DND-41 (cell line): ENCODE measurements around the gene CES4A.
"Not testable (repeated sequence)": the region's sequence is repeated elsewhere in the genome, so short reads cannot be mapped to it uniquely, and the experiment has no call there.

Experiments
- CTCF ChIP-seq: IDR thresholded peaks from 2 replicates; pipeline ENCODE4 v1.5.1; 2012; ENCODE audit warnings: borderline replicate concordance, low read length, moderate library complexity, mild to moderate bottlenecking; ENCODE audit not compliant: poor library complexity, severe bottlenecking; ENCODE audit errors: extremely low read depth
- EZH2 ChIP-seq: IDR thresholded peaks from 3 replicates; pipeline ENCODE4 v1.6.1; 2012; ENCODE audit warnings: borderline replicate concordance, low read depth, mild to moderate bottlenecking, moderate library complexity, low read length, inconsistent platforms; ENCODE audit not compliant: severe bottlenecking

- not testable (repeated sequence) for TF ChIP-seq CTCF, EZH2
Observed at GRCh38 chr16:66944971-66945370, 43.4 kb upstream of the CES4A start.
